GM12874 (cell line): Measurements from ENCODE around the gene KCNK17.

ENCODE experiments used
- CTCF ChIP-seq: IDR thresholded peaks from 2 replicates; pipeline ENCODE4 v1.5.1; 2011; ENCODE audit warnings: low read depth, mild to moderate bottlenecking, control low read depth, low read length, moderate library complexity; ENCODE audit not compliant: insufficient read depth

KCNK17 gene

GRCh38 chr6:39250507-39250906, 63.7 kb downstream of the KCNK17 start:
- TF ChIP-seq CTCF = no peak

- TF ChIP-seq CTCF = no peak
These were observed 64.9 kb downstream of the KCNK17 start for GRCh38 chr6:39249278-39249677.
